Hepatocyte (in vitro differentiated cells): ENCODE results near the gene SPSB1. TPM values are rescaled to one million over a fixed set of nuclear protein-coding genes. Genes with fewer than 3 reads are reported as not detected.

Experiments used
- DNase-seq: peaks from one replicate; pipeline ENCODE4 v3.0.0-alpha.2; 2016; ENCODE audit warnings: low spot score
- H2AFZ ChIP-seq: fragments of 200-600 bp; sonication (generic); 2 replicates; pipeline ENCODE4 v1.6.0; 2016; ENCODE audit warnings: antibody characterized with exemption, mild to moderate bottlenecking
- H3K27ac ChIP-seq: fragments of 200-600 bp; sonication (generic); 2 replicates; pipeline ENCODE4 v1.5.1; 2016; ENCODE audit warnings: mild to moderate bottlenecking
- H3K27me3 ChIP-seq: fragments of 200-600 bp; sonication (generic); 2 replicates; pipeline ENCODE4 v1.6.1; 2016
- H3K36me3 ChIP-seq: fragments of 200-600 bp; sonication (generic); replicated peaks from 2 replicates; pipeline ENCODE4 v1.5.1; 2016; ENCODE audit warnings: low read depth; ENCODE audit not compliant: insufficient read depth
- H3K4me1 ChIP-seq: fragments of 200-600 bp; sonication (generic); 2 replicates; pipeline ENCODE4 v1.5.1; 2016; ENCODE audit warnings: mild to moderate bottlenecking, moderate library complexity; ENCODE audit not compliant: insufficient read depth
- H3K4me2 ChIP-seq: fragments of 200-600 bp; sonication (generic); 2 replicates; pipeline ENCODE4 v1.6.0; 2016
- H3K4me3 ChIP-seq: fragments of 200-600 bp; sonication (generic); 2 replicates; pipeline ENCODE4 v1.5.1; 2016; ENCODE audit warnings: mild to moderate bottlenecking
- H3K79me2 ChIP-seq: fragments of 200-600 bp; sonication (generic); 2 replicates; pipeline ENCODE4 v1.6.0; 2017; ENCODE audit warnings: mild to moderate bottlenecking
- H3K9me2 ChIP-seq: fragments of 200-600 bp; sonication (generic); replicated peaks from 2 replicates; pipeline ENCODE4 v1.6.0; 2017; ENCODE audit warnings: mild to moderate bottlenecking; ENCODE audit not compliant: insufficient read depth
- H3K9me3 ChIP-seq: fragments of 200-600 bp; sonication (generic); 2 replicates; pipeline ENCODE4 v1.5.1; 2016; ENCODE audit warnings: low read depth, mild to moderate bottlenecking
- H4K20me1 ChIP-seq: fragments of 200-600 bp; sonication (generic); 2 replicates; pipeline ENCODE4 v1.6.0; 2016; ENCODE audit warnings: mild to moderate bottlenecking; ENCODE audit not compliant: insufficient read depth, poor library complexity, severe bottlenecking
- CTCF ChIP-seq: fragments of 200-600 bp; sonication (generic); IDR thresholded peaks from 2 replicates; pipeline ENCODE4 v1.5.1; 2016; ENCODE audit warnings: antibody characterized with exemption, mild to moderate bottlenecking; ENCODE audit not compliant: poor library complexity
- EZH2 ChIP-seq: fragments of 200-600 bp; sonication (generic); IDR thresholded peaks from 2 replicates; pipeline ENCODE4 v1.6.1; 2016; ENCODE audit warnings: antibody characterized with exemption, mild to moderate bottlenecking, borderline replicate concordance
- EZH2phosphoT487 ChIP-seq: fragments of 200-600 bp; sonication (generic); IDR thresholded peaks from one replicate; pipeline ENCODE4 v1.6.1; 2018; ENCODE audit warnings: antibody characterized with exemption, mild to moderate bottlenecking, low read depth, moderate library complexity; ENCODE audit not compliant: unreplicated experiment, severe bottlenecking
- WGBS: methylation state at CpG from one replicate; pipeline ENCODE4 v1.1.6; 2016; ENCODE audit warnings: low lambda C conversion rate; ENCODE audit errors: missing lambda C conversion rate; 5-methylcytosine and 5-hydroxymethylcytosine counted together
- polyA plus RNA-seq: library from polyadenylated mRNA; unstranded; fragments of >200 nt; fragmentation: Nextera tagmentation; extraction: Ambion mirVana; gene quantifications from 2 replicates; pipeline ENCODE4 v1.2.1, GENCODE V29; 2016
- total RNA-seq: library from RNA; depleted of rRNA; stranded (reverse); fragments of >200 nt; gene quantifications from 2 replicates; pipeline ENCODE4 v1.2.3, GENCODE V29; 2014

SPSB1 gene
- total and polyA plus RNA-seq, 2 experiments from 2014 or later = 61.3 to 102 TPM

- no peaks in the 10 kb centered on the region for H3K9me2 ChIP-seq
- DNase-seq = no peak
- no peak overlapping the region for H3K27ac ChIP-seq
- no peaks in the 10 kb centered on the region for H3K27me3 ChIP-seq
- H3K9me3 ChIP-seq = no peaks in the 10 kb centered on the region
- H3K4me1 ChIP-seq = no peaks in the 10 kb centered on the region
- TF ChIP-seq EZH2 (no peak), CTCF (no peak), EZH2phosphoT487 (no peak)
- WGBS = 97% methylated on average over 20 of the region's 20 CpGs
- peaks cover 50% of the 10 kb centered on the region for H3K79me2 ChIP-seq
- no peaks in the 10 kb centered on the region for H3K36me3 ChIP-seq
- H2AFZ ChIP-seq = no peak overlapping the region
- no peak overlapping the region for H3K4me3 ChIP-seq
- no peak overlapping the region for H3K4me2 ChIP-seq
- H4K20me1 ChIP-seq = peaks cover 16% of the 10 kb centered on the region
Observed at GRCh38 chr1:9260059-9260766, 32.5 kb upstream of the SPSB1 start.

GRCh38 chr1:9261496-9261895 lies 31.2 kb upstream of the SPSB1 start:
- Histone ChIP-seq H3K9me2 (no peaks in the 10 kb centered on the region), H3K27me3 (no peaks in the 10 kb centered on the region), H3K27ac (no peak overlapping the region), H3K4me2 (no peak overlapping the region), H3K4me1 (no peaks in the 10 kb centered on the region), H4K20me1 (peaks cover 16% of the 10 kb centered on the region), H3K4me3 (no peak overlapping the region), H3K9me3 (no peaks in the 10 kb centered on the region), H2AFZ (no peak overlapping the region), H3K79me2 (peaks cover 40% of the 10 kb centered on the region), H3K36me3 (no peaks in the 10 kb centered on the region)
- no peak for DNase-seq
- TF ChIP-seq CTCF (no peak), EZH2phosphoT487 (no peak), EZH2 (no peak)
- 97% methylated on average over 8 of the region's 8 CpGs for WGBS

- H4K20me1 ChIP-seq = peaks cover 16% of the 10 kb centered on the region
- H3K4me1 ChIP-seq = no peaks in the 10 kb centered on the region
- no peaks in the 10 kb centered on the region for H3K9me3 ChIP-seq
- no peak overlapping the region for H3K27ac ChIP-seq
- WGBS = 98% methylated on average over 33 of the region's 33 CpGs
- TF ChIP-seq EZH2 (no peak), EZH2phosphoT487 (no peak), CTCF (no peak)
- peaks cover 33% of the 10 kb centered on the region for H3K79me2 ChIP-seq
- no peak overlapping the region for H2AFZ ChIP-seq
- no peaks in the 10 kb centered on the region for H3K9me2 ChIP-seq
- no peaks in the 10 kb centered on the region for H3K36me3 ChIP-seq
- H3K4me3 ChIP-seq = no peak overlapping the region
- no peak for DNase-seq
- H3K4me2 ChIP-seq = no peak overlapping the region
- H3K27me3 ChIP-seq = no peaks in the 10 kb centered on the region
Observed at GRCh38 chr1:9262096-9262986, 30.4 kb upstream of the SPSB1 start.
